PC-9 (cell line): ENCODE data around the gene EGR4.

ENCODE experiments used
- CTCF ChIP-seq: fragments of 200-600 bp; sonication (generic); conservative IDR thresholded peaks from 2 replicates; pipeline ENCODE4 v1.6.1; 2017; ENCODE audit warnings: mixed run types, antibody characterized with exemption, mild to moderate bottlenecking, moderate library complexity
- EZH2 ChIP-seq: fragments of 200-600 bp; sonication (generic); IDR thresholded peaks from 2 replicates; pipeline ENCODE4 v1.8.0; 2017; ENCODE audit warnings: antibody characterized with exemption, low read depth

- no peak for TF ChIP-seq CTCF
- TF ChIP-seq EZH2 = no peak
Observed at GRCh38 chr2:73268830-73269685, 24.3 kb downstream of the EGR4 start.
